ENCODE measurements around the gene LRPAP1.
"Not testable (repeated sequence)": the region's sequence is repeated elsewhere in the genome, so short reads cannot be mapped to it uniquely, and the experiment has no call there.

DNA sequence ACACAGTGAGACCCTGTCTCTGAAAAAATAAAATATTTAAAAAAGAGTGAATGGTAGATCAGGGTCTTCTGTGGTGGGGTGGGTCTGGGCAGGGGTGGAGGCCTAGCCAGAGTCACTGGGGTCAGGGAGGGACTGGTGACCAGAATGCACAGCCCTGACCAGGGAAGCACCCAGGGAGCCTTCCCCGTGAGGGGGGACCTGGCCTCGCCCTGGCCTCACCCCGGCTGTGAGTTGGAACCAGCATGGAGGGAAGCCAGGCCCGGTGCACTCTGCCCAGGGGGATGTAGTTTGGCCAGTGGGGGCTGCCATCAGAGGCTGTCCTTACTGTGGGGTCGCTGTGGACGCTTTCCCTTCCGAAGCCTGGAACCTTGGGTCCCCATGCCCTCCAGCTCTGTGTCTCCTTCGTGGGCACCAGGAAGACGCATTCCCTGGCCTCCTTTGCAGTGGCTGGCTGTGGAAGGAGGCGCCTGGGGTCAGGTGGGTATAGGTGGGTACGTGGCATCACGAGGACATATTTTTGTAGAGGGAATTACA, 18.6 kb upstream of the LRPAP1 start:
- TF ChIP-seq, protein P1, sequence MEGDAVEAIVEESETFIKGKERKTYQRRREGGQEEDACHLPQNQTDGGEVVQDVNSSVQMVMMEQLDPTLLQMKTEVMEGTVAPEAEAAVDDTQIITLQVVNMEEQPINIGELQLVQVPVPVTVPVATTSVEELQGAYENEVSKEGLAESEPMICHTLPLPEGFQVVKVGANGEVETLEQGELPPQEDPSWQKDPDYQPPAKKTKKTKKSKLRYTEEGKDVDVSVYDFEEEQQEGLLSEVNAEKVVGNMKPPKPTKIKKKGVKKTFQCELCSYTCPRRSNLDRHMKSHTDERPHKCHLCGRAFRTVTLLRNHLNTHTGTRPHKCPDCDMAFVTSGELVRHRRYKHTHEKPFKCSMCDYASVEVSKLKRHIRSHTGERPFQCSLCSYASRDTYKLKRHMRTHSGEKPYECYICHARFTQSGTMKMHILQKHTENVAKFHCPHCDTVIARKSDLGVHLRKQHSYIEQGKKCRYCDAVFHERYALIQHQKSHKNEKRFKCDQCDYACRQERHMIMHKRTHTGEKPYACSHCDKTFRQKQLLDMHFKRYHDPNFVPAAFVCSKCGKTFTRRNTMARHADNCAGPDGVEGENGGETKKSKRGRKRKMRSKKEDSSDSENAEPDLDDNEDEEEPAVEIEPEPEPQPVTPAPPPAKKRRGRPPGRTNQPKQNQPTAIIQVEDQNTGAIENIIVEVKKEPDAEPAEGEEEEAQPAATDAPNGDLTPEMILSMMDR (IDR thresholded peaks at IDR 0.05): not testable (repeated sequence)
- TF ChIP-seq EP300 (IDR thresholded peaks at IDR 0.05): not testable (repeated sequence)

Measured in stomach (tissue), 4 donors.